PC-9 (cell line): ENCODE measurements around the gene NAGA. TPM values are rescaled to one million over a fixed set of nuclear protein-coding genes. Genes with fewer than 3 reads are reported as not detected.

ENCODE experiments used
- BruUV-seq: library from RNA; stranded (reverse); fragments of 400-500 nt; replicated peaks from 2 replicates; lab custom pipeline; 2021; lab: Mats Ljungman, UMichigan
- CTCF ChIA-PET: fragments of 300-600 bp; sonication (Branson Sonifier 250); formaldehyde crosslinking; loops from one replicate; lab custom pipeline; 2022; ENCODE audit warnings: antibody characterized with exemption; lab: Charles Lee
- POLR2A ChIA-PET: fragments of 300-600 bp; sonication (Branson Sonifier 250); formaldehyde crosslinking; loops from one replicate; lab custom pipeline; 2022; ENCODE audit warnings: antibody characterized with exemption; ENCODE audit not compliant: unreplicated experiment; lab: Charles Lee
- DNase-seq, 2 experiments: peaks; one replicate each; pipeline versions ENCODE4 v3.0.0 to v3.0.0-alpha.2; 2015 to 2022; ENCODE audit warnings: mixed read lengths in 1 of 2
- H2AFZ ChIP-seq: fragments of 200-600 bp; sonication (generic); 2 replicates; pipeline ENCODE4 v1.8.1; 2017; ENCODE audit warnings: antibody characterized with exemption
- H3F3A ChIP-seq: fragments of 200-600 bp; sonication (generic); 2 replicates; pipeline ENCODE4 v1.8.1; 2017; ENCODE audit warnings: antibody characterized with exemption, mild to moderate bottlenecking, low read depth; ENCODE audit not compliant: insufficient read depth
- H3K27ac ChIP-seq: fragments of 200-600 bp; sonication (generic); 2 replicates; pipeline ENCODE4 v1.6.1; 2016; ENCODE audit warnings: mixed run types
- H3K27me3 ChIP-seq: fragments of 200-600 bp; sonication (generic); 2 replicates; pipeline ENCODE4 v1.6.1; 2016; ENCODE audit warnings: low read depth, mixed run types; ENCODE audit not compliant: insufficient read depth
- H3K36me3 ChIP-seq: fragments of 200-600 bp; sonication (generic); 2 replicates; pipeline ENCODE4 v1.6.1; 2016; ENCODE audit warnings: low read depth, mixed run types
- H3K4me1 ChIP-seq: fragments of 200-600 bp; sonication (generic); replicated peaks from 2 replicates; pipeline ENCODE4 v1.6.1; 2016; ENCODE audit warnings: mixed run types; ENCODE audit not compliant: insufficient read depth
- H3K4me2 ChIP-seq: fragments of 200-600 bp; sonication (generic); 2 replicates; pipeline ENCODE4 v1.6.1; 2017; ENCODE audit warnings: mixed run types
- H3K4me3 ChIP-seq: fragments of 200-600 bp; sonication (generic); 2 replicates; pipeline ENCODE4 v1.6.1; 2016; ENCODE audit warnings: mixed run types
- H3K79me2 ChIP-seq: fragments of 200-600 bp; sonication (generic); 2 replicates; pipeline ENCODE4 v1.6.1; 2017; ENCODE audit warnings: low read depth, mixed run types
- H3K9me2 ChIP-seq: fragments of 200-600 bp; sonication (generic); 2 replicates; pipeline ENCODE4 v1.8.1; 2017; ENCODE audit warnings: mild to moderate bottlenecking; ENCODE audit not compliant: insufficient read depth
- H3K9me3 ChIP-seq: fragments of 200-600 bp; sonication (generic); 2 replicates; pipeline ENCODE4 v1.8.1; 2016; ENCODE audit warnings: low read depth; ENCODE audit not compliant: insufficient read depth
- H4K20me1 ChIP-seq: fragments of 200-600 bp; sonication (generic); 2 replicates; pipeline ENCODE4 v1.8.1; 2017; ENCODE audit not compliant: insufficient read depth
- EZH2 ChIP-seq: fragments of 200-600 bp; sonication (generic); IDR thresholded peaks from 2 replicates; pipeline ENCODE4 v1.8.0; 2017; ENCODE audit warnings: antibody characterized with exemption, low read depth
- intact Hi-C: fragments of 100-400 bp; cut with micrococcal nuclease; formaldehyde crosslinking; loops from one replicate; pipeline ENCODE4 v1.10.0; 2022; ENCODE audit not compliant: unreplicated experiment
- total RNA-seq: library from RNA; stranded (reverse); gene quantifications from 2 replicates; pipeline ENCODE4 v1.2.3, GENCODE V29; 2021
- TF ChIP-seq, protein P1 (sequence below): fragments of 200-600 bp; sonication (generic); conservative IDR thresholded peaks from 2 replicates; pipeline ENCODE4 v1.6.1; 2017; ENCODE audit warnings: mixed run types, antibody characterized with exemption, mild to moderate bottlenecking, moderate library complexity

Gene NAGA
- total RNA-seq, 1 experiment from 2014 or later = 15.9 TPM

- ChIA-PET CTCF (no interaction called here), POLR2A (no interaction called here)
- DNase-seq = no peak
- intact Hi-C loops = no loop called here
- Histone ChIP-seq H3K27me3 (no peaks in the 10 kb centered on the region), H3F3A (no peaks in the 10 kb centered on the region), H3K36me3 (no peaks in the 10 kb centered on the region), H2AFZ (no peak overlapping the region), H3K27ac (no peak overlapping the region), H3K4me1 (no peaks in the 10 kb centered on the region), H3K9me3 (peaks cover 14% of the 10 kb centered on the region; the same call in 1 of the 2 replicates), H3K4me2 (no peak overlapping the region), H3K4me3 (no peak overlapping the region), H4K20me1 (no peaks in the 10 kb centered on the region), H3K79me2 (no peaks in the 10 kb centered on the region), H3K9me2 (no peaks in the 10 kb centered on the region)
- no TSS peak for BruUV-seq
- TF ChIP-seq, protein P1, sequence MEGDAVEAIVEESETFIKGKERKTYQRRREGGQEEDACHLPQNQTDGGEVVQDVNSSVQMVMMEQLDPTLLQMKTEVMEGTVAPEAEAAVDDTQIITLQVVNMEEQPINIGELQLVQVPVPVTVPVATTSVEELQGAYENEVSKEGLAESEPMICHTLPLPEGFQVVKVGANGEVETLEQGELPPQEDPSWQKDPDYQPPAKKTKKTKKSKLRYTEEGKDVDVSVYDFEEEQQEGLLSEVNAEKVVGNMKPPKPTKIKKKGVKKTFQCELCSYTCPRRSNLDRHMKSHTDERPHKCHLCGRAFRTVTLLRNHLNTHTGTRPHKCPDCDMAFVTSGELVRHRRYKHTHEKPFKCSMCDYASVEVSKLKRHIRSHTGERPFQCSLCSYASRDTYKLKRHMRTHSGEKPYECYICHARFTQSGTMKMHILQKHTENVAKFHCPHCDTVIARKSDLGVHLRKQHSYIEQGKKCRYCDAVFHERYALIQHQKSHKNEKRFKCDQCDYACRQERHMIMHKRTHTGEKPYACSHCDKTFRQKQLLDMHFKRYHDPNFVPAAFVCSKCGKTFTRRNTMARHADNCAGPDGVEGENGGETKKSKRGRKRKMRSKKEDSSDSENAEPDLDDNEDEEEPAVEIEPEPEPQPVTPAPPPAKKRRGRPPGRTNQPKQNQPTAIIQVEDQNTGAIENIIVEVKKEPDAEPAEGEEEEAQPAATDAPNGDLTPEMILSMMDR = no peak
- no peak for TF ChIP-seq EZH2
Observed at GRCh38 chr22:42010778-42011177, 59.8 kb downstream of the NAGA start.

Other genes with a start within 250 kb of the NAGA start
- 163 and 196 TPM in 2 replicates for gene SREBF2, start 237.7 kb downstream of the NAGA start, total RNA-seq
- gene SHISA8, start 155.7 kb downstream of the NAGA start, total RNA-seq = 2.3 and 4.3 TPM in 2 replicates
- 2.7 and 4.0 TPM in 2 replicates for gene TNFRSF13C, start 144.0 kb downstream of the NAGA start, total RNA-seq
- gene CENPM, start 123.7 kb downstream of the NAGA start, total RNA-seq = 42.0 and 53.8 TPM in 2 replicates
- gene SEPTIN3, start 101.4 kb downstream of the NAGA start, total RNA-seq = 1.2 and 1.5 TPM in 2 replicates
- 7.1 and 12.2 TPM in 2 replicates for gene WBP2NL, start 72.0 kb downstream of the NAGA start, total RNA-seq
- gene PHETA2, start 3.4 kb upstream of the NAGA start, total RNA-seq = 4.5 TPM in 2 replicates
- 55.3 and 72.8 TPM in 2 replicates for gene SMDT1, start 8.9 kb upstream of the NAGA start, total RNA-seq
- gene NDUFA6, start 20.0 kb upstream of the NAGA start, total RNA-seq = 71.5 and 84.9 TPM in 2 replicates
- 6.7 TPM in 2 replicates for gene CYP2D6, start 60.0 kb upstream of the NAGA start, total RNA-seq
- 79.1 and 85.1 TPM in 2 replicates for gene TCF20, start 199.8 kb upstream of the NAGA start, total RNA-seq